ENCODE measurements around the gene FCMR. TPM values are rescaled to one million over a fixed set of nuclear protein-coding genes. Genes with fewer than 3 reads are reported as not detected.

FCMR gene
- total RNA-seq, 1 donor from 2014 or later, result 146 TPM

DNA sequence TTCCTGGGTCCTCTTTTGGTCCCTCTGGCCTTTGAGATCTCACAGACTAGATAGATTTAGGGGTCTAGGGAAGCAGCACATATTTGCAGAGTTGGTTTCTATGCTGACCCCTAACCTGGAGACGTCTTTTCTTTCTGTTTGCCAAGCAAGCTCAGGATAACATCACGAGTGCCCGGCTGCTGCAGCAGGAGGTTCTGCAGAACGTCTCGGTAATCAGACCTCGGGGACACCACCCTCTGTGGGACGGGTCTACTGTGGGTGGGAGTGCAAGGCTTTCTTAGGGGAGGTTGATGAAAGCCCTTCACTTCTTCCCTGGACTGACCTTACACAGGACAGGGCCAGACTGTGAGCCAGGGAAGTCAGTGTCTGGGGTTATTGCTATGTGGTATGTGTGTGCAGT lies 21.6 kb downstream of the FCMR start:
- TF ChIP-seq, protein P1, sequence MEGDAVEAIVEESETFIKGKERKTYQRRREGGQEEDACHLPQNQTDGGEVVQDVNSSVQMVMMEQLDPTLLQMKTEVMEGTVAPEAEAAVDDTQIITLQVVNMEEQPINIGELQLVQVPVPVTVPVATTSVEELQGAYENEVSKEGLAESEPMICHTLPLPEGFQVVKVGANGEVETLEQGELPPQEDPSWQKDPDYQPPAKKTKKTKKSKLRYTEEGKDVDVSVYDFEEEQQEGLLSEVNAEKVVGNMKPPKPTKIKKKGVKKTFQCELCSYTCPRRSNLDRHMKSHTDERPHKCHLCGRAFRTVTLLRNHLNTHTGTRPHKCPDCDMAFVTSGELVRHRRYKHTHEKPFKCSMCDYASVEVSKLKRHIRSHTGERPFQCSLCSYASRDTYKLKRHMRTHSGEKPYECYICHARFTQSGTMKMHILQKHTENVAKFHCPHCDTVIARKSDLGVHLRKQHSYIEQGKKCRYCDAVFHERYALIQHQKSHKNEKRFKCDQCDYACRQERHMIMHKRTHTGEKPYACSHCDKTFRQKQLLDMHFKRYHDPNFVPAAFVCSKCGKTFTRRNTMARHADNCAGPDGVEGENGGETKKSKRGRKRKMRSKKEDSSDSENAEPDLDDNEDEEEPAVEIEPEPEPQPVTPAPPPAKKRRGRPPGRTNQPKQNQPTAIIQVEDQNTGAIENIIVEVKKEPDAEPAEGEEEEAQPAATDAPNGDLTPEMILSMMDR (IDR thresholded peaks at IDR 0.05), result no peak
- intact Hi-C loops (cut with micrococcal nuclease), result no loop called here
- POLR2A ChIA-PET, result interaction anchor here (0.7 to 1.3 kb wide), 3 partner anchors 14 to 30 kb away, joined by 3 read pairs; no protein-coding TSS in a partner anchor
- Mint-ChIP-seq H3K4me1 (peaks cover 44% of the 10 kb centered on the region), H3K4me3 (no peak overlapping the region), H3K27me3 (no peaks in the 10 kb centered on the region), H3K36me3 (ENCODE audit: low read depth) (peaks cover 33% of the 10 kb centered on the region), H3K9me3 (no peaks in the 10 kb centered on the region), H3K27ac (peak overlapping the region; percentile 62)
- CTCF ChIA-PET, result interaction anchor here (1.2 kb wide), 1 partner anchor 12 kb away, joined by 7 read pairs; no protein-coding TSS in a partner anchor
- ATAC-seq (ENCODE audit: low read depth) (no peak), DNase-seq (no peak)

GRCh38 chr1:206899717-206900116 lies 22.0 kb downstream of the FCMR start:
- TF ChIP-seq, protein P1 (IDR thresholded peaks at IDR 0.05), result no peak
- H3K4me1 Mint-ChIP-seq, result peaks cover 40% of the 10 kb centered on the region
- H3K4me3 Mint-ChIP-seq, result no peak overlapping the region
- intact Hi-C loops (cut with micrococcal nuclease), result no loop called here
- ChIA-PET POLR2A (interaction anchor here (0.7 kb wide), 1 partner anchor 19 kb away, joined by 3 read pairs; no protein-coding TSS in a partner anchor), CTCF (no interaction called here)
- no peak for ATAC-seq (ENCODE audit: low read depth)
- peaks cover 29% of the 10 kb centered on the region for H3K36me3 Mint-ChIP-seq (ENCODE audit: low read depth)
- no peaks in the 10 kb centered on the region for H3K9me3 Mint-ChIP-seq
- H3K27ac Mint-ChIP-seq, result peak overlapping the region; percentile 62
- DNase-seq, result no peak
- no peaks in the 10 kb centered on the region for H3K27me3 Mint-ChIP-seq

GRCh38 chr1:206898915-206899431 lies 22.8 kb downstream of the FCMR start:
- Mint-ChIP-seq H3K4me1 (peaks cover 34% of the 10 kb centered on the region), H3K4me3 (no peak overlapping the region), H3K9me3 (no peaks in the 10 kb centered on the region), H3K36me3 (ENCODE audit: low read depth) (peaks cover 21% of the 10 kb centered on the region), H3K27ac (peak overlapping the region; percentile 5), H3K27me3 (no peaks in the 10 kb centered on the region)
- no peak for DNase-seq
- intact Hi-C loops (cut with micrococcal nuclease), result no loop called here
- ATAC-seq (ENCODE audit: low read depth), result no peak
- POLR2A ChIA-PET, result no interaction called here
- CTCF ChIA-PET, result no interaction called here
- TF ChIP-seq, protein P1 (IDR thresholded peaks at IDR 0.05), result no peak

GRCh38 chr1:206898089-206898914 lies 23.4 kb downstream of the FCMR start:
- Mint-ChIP-seq H3K4me1 (peaks cover 32% of the 10 kb centered on the region), H3K4me3 (no peak overlapping the region), H3K27ac (no peak overlapping the region), H3K27me3 (no peaks in the 10 kb centered on the region), H3K36me3 (ENCODE audit: low read depth) (peaks cover 14% of the 10 kb centered on the region), H3K9me3 (no peaks in the 10 kb centered on the region)
- ChIA-PET CTCF (no interaction called here), POLR2A (interaction anchor here (0.7 kb wide), 1 partner anchor 846 kb away, joined by 3 read pairs; no protein-coding TSS in a partner anchor)
- no peak for DNase-seq
- ATAC-seq (ENCODE audit: low read depth), result no peak
- TF ChIP-seq, protein P1 (IDR thresholded peaks at IDR 0.05), result no peak
- intact Hi-C loops (cut with micrococcal nuclease), result no loop called here

DNA sequence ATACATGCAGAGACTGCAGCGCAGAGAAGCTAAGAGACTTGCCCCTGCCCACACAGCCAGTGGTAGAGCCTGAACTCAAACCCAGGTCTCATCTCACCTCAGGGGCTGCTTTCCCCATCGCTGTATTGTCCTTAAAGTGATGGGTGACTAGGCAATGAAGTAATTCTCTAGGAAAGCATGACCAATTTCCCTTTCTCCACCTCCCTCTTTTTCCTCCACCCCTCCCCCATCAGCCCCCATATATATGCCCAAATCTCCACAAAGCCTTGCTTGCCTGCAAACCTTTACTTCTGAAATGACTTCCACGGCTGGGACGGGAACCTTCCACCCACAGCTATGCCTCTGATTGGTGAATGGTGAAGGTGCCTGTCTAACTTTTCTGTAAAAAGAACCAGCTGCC lies 24.6 kb downstream of the FCMR start, which contains the start of gene IL24:
Gene IL24 (plus strand): TSS at position 269 of the 400 bp plus-strand sequence. CDS start 390 bp downstream, outside the sequence.
- no peaks in the 10 kb centered on the region for H3K9me3 Mint-ChIP-seq
- peaks cover 31% of the 10 kb centered on the region for H3K4me1 Mint-ChIP-seq
- CTCF ChIA-PET, result interaction anchor here (1.3 kb wide), 1 partner anchor 14 kb away, joined by 3 read pairs; no protein-coding TSS in a partner anchor
- DNase-seq, result no peak
- H3K27ac Mint-ChIP-seq, result no peak within 1 kb of the TSS
- H3K27me3 Mint-ChIP-seq, result no peaks in the 10 kb centered on the region
- H3K36me3 Mint-ChIP-seq (ENCODE audit: low read depth), result peaks cover 4% of the 10 kb centered on the region
- POLR2A ChIA-PET, result interaction anchor here (0.7 kb wide), 1 partner anchor 254 kb away, joined by 3 read pairs; no protein-coding TSS in a partner anchor
- no peak for ATAC-seq (ENCODE audit: low read depth)
- intact Hi-C loops (cut with micrococcal nuclease), result no loop called here
- H3K4me3 Mint-ChIP-seq, result no peak within 1 kb of the TSS
- TF ChIP-seq, protein P1 (IDR thresholded peaks at IDR 0.05), result no peak
